ENCODE data around the gene ZNF674.
"Not testable (repeated sequence)": the region's sequence is repeated elsewhere in the genome, so short reads cannot be mapped to it uniquely, and the experiment has no call there.

The ZNF674 gene

GRCh38 chrX:46569621-46570020 lies 24.4 kb upstream of the ZNF674 start:
- no peak for DNase-seq (ENCODE audit: low read depth)

- DNase-seq (ENCODE audit: low read depth): no peak
Measured at GRCh38 chrX:46567388-46567787, 22.2 kb upstream of the ZNF674 start.

- no peak for DNase-seq (ENCODE audit: low read depth)
Measured at GRCh38 chrX:46561824-46562657, 16.8 kb upstream of the ZNF674 start.

GRCh38 chrX:46559062-46559461 lies 13.8 kb upstream of the ZNF674 start:
- no peak for DNase-seq (ENCODE audit: low read depth)

GRCh38 chrX:46554942-46555341 lies 9.7 kb upstream of the ZNF674 start:
- no peak for DNase-seq (ENCODE audit: low read depth)

- DNase-seq (ENCODE audit: low read depth): no peak
Measured at GRCh38 chrX:46553935-46554334, 8.7 kb upstream of the ZNF674 start.

- no peak for DNase-seq (ENCODE audit: low read depth)
Measured at GRCh38 chrX:46551494-46552128, 6.4 kb upstream of the ZNF674 start.

GRCh38 chrX:46549914-46550313 lies 4.7 kb upstream of the ZNF674 start:
- DNase-seq (ENCODE audit: low read depth): no peak

- no peak for DNase-seq (ENCODE audit: low read depth)
Measured at GRCh38 chrX:46547857-46548256, 2.6 kb upstream of the ZNF674 start.

- DNase-seq (ENCODE audit: low read depth): not testable (repeated sequence)
Measured at GRCh38 chrX:46544527-46544926, 694 bp downstream of the ZNF674 start.

GRCh38 chrX:46543441-46543840 lies 1.8 kb downstream of the ZNF674 start:
- DNase-seq (ENCODE audit: low read depth): no peak

- no peak for DNase-seq (ENCODE audit: low read depth)
Measured at GRCh38 chrX:46531442-46531841, 13.8 kb downstream of the ZNF674 start.

- DNase-seq (ENCODE audit: low read depth): not testable (repeated sequence)
Measured at GRCh38 chrX:46530404-46530908, 14.8 kb downstream of the ZNF674 start.

- not testable (repeated sequence) for DNase-seq (ENCODE audit: low read depth)
Measured at GRCh38 chrX:46529740-46530403, 15.3 kb downstream of the ZNF674 start.

- not testable (repeated sequence) for DNase-seq (ENCODE audit: low read depth)
Measured at GRCh38 chrX:46528640-46529039, 16.6 kb downstream of the ZNF674 start.

GRCh38 chrX:46506076-46506475 lies 39.1 kb downstream of the ZNF674 start:
- DNase-seq (ENCODE audit: low read depth): no peak

- DNase-seq (ENCODE audit: low read depth): no peak
Measured at GRCh38 chrX:46502848-46503247, 42.4 kb downstream of the ZNF674 start.

GRCh38 chrX:46500054-46500453 lies 45.2 kb downstream of the ZNF674 start:
- no peak for DNase-seq (ENCODE audit: low read depth)

- DNase-seq (ENCODE audit: low read depth): no peak
Measured at GRCh38 chrX:46488712-46489111, 56.5 kb downstream of the ZNF674 start.

- DNase-seq (ENCODE audit: low read depth): no peak
Measured at GRCh38 chrX:46485897-46486296, 59.3 kb downstream of the ZNF674 start.

- DNase-seq (ENCODE audit: low read depth): not testable (repeated sequence)
Measured at GRCh38 chrX:46478634-46479033, 66.6 kb downstream of the ZNF674 start.

- no peak for DNase-seq (ENCODE audit: low read depth)
Measured at GRCh38 chrX:46477435-46477834, 67.8 kb downstream of the ZNF674 start.

GRCh38 chrX:46465203-46465602 lies 80.0 kb downstream of the ZNF674 start:
- DNase-seq (ENCODE audit: low read depth): no peak
